Activated CD4-positive, alpha-beta T cell treated with anti-CD3 and anti-CD28 coated beads for 36 hours (primary cell): ENCODE results near the gene CFAP74. TPM values are rescaled to one million over a fixed set of nuclear protein-coding genes. Genes with fewer than 3 reads are reported as not detected.

Experiments
- ATAC-seq: fragments of 200-7000 bp; cut with Tn5 transposase; one replicate; pipeline ENCODE4 v1.10.0; 2021; ENCODE audit warnings: mild to moderate bottlenecking, moderate library complexity
- CTCF ChIA-PET: fragments of 350-600 bp; sonication (Branson Sonifier 250); formaldehyde crosslinking; loops from one replicate; lab custom pipeline; 2021; ENCODE audit warnings: antibody characterized with exemption; lab: Charles Lee
- POLR2A ChIA-PET: fragments of 350-600 bp; sonication (Branson Sonifier 250); formaldehyde crosslinking; loops from one replicate; lab custom pipeline; 2021; ENCODE audit warnings: antibody characterized with exemption, inconsistent platforms; lab: Charles Lee
- DNase-seq: peaks from one replicate; pipeline ENCODE4 v3.0.0-alpha.2; 2020
- H3K27ac Mint-ChIP-seq: one replicate; pipeline ENCODE4 v1.8.0; 2021; ENCODE audit warnings: mixed read lengths
- H3K27me3 Mint-ChIP-seq: one replicate; pipeline ENCODE4 v1.8.0; 2021; ENCODE audit warnings: mixed read lengths
- H3K36me3 Mint-ChIP-seq: one replicate; pipeline ENCODE4 v1.8.0; 2021; ENCODE audit warnings: low read depth, mixed read lengths
- H3K4me1 Mint-ChIP-seq: one replicate; pipeline ENCODE4 v1.8.0; 2021; ENCODE audit warnings: mixed read lengths
- H3K4me3 Mint-ChIP-seq: one replicate; pipeline ENCODE4 v1.8.0; 2021; ENCODE audit warnings: mild to moderate bottlenecking, moderate library complexity, mixed read lengths
- H3K9me3 Mint-ChIP-seq: one replicate; pipeline ENCODE4 v1.8.0; 2021; ENCODE audit warnings: low read depth, mixed read lengths
- intact Hi-C, 2 experiments: fragments of 100-400 bp; cut with DNase I in 1 of 2; cut with micrococcal nuclease in 1 of 2; formaldehyde crosslinking; loops; one replicate each; pipeline versions ENCODE4 v1.14.2 to v1.15.1; 2022 to 2024; cut with DNase I, micrococcal nuclease
- total RNA-seq, 2 experiments: library from RNA; stranded (reverse); gene quantifications; one replicate each; pipeline ENCODE4 v1.2.3, GENCODE V29; 2021

The CFAP74 gene
- total RNA-seq, 2 experiments from 2014 or later: 0.25 TPM; not detected in 1

DNA sequence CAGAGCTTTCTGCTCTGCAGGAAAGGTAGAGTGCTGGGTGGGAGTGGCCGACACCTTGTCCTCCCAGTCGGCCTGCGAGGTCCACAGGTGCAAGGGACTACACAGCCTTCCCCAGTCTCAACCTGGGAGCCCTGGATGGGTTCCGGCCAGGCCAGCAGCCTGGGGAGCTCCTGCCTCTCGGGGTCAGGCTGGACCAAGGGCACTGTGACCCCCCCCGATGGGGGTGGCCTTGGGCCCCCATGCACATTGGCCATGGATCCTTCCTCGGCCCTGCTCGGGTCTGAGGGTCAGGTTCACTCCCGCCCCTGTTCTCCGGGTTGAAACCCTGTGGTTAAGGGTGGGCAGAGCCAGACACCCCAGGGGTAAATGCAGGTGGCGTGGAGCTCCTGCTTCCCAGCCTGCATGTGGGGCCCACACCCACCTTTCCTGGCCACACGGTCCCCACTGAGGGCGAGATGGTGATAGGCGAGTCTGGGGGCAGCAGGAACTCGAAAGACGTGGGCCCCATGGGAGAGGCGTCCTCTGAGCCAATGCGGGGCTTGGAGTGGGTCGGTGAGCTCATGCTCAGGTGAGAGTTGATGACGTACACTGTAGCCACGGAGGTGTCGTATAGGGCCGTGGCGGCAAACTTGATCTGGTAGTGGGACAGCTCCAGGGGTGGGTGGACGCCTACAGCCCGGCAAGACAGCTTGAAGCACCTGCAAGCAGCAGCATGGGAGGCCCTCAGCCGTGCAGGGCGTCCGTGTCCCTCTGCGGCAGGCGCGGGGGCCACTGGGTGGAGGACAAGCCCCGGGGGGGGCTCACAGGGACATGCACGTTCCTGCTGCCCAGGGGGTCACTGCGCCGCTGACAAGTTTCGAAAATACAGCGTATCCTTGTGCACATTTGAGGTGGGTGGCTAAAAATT lies 73.7 kb downstream of the CFAP74 start:
- intact Hi-C loops: no loop called here
- no peak for ATAC-seq
- no peak overlapping the region for H3K27ac Mint-ChIP-seq
- CTCF ChIA-PET: interaction anchor here (0.6 to 0.7 kb wide), 2 partner anchors 71 to 84 kb away, joined by 3 read pairs; no protein-coding TSS in a partner anchor
- H3K27me3 Mint-ChIP-seq: no peaks in the 10 kb centered on the region
- POLR2A ChIA-PET: no interaction called here
- no peak overlapping the region for H3K4me3 Mint-ChIP-seq
- no peak for DNase-seq
- peaks cover 5% of the 10 kb centered on the region for H3K9me3 Mint-ChIP-seq
- no peaks in the 10 kb centered on the region for H3K4me1 Mint-ChIP-seq
- no peaks in the 10 kb centered on the region for H3K36me3 Mint-ChIP-seq

DNA sequence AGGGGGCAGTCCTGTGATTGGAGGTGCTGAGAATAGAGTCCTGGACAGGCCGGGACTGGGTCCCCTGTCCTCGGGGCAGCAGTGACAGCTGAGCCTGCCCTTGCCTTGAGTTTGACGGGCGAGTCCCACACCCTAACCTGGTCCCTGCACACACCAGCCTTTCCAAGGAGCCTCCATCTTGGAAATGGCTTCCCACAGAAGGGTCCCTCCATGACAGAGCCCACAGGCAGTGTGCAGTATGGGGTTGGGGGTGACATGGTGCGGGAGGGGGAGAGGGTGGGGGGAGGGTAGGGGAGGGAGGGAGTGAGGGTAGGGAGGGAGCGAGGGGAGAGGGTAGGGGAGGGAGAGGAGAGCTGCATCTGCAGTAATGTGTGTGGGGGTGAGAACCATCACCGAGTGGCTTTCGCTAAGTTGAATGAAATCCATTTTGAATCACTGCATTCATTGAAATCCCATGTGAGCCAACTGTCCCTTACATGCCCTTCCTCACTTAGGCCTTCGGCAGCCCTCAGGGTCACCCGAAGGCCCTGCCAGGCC lies 74.4 kb downstream of the CFAP74 start:
- Mint-ChIP-seq H3K9me3 (peaks cover 3% of the 10 kb centered on the region), H3K4me1 (no peaks in the 10 kb centered on the region), H3K36me3 (no peaks in the 10 kb centered on the region), H3K27me3 (no peaks in the 10 kb centered on the region), H3K27ac (no peak overlapping the region), H3K4me3 (no peak overlapping the region)
- CTCF ChIA-PET: interaction anchor here (0.7 kb wide), 1 partner anchor 72 kb away, joined by 3 read pairs; no protein-coding TSS in a partner anchor
- ATAC-seq (no peak), DNase-seq (no peak)
- POLR2A ChIA-PET: no interaction called here
- intact Hi-C loops: no loop called here

DNA sequence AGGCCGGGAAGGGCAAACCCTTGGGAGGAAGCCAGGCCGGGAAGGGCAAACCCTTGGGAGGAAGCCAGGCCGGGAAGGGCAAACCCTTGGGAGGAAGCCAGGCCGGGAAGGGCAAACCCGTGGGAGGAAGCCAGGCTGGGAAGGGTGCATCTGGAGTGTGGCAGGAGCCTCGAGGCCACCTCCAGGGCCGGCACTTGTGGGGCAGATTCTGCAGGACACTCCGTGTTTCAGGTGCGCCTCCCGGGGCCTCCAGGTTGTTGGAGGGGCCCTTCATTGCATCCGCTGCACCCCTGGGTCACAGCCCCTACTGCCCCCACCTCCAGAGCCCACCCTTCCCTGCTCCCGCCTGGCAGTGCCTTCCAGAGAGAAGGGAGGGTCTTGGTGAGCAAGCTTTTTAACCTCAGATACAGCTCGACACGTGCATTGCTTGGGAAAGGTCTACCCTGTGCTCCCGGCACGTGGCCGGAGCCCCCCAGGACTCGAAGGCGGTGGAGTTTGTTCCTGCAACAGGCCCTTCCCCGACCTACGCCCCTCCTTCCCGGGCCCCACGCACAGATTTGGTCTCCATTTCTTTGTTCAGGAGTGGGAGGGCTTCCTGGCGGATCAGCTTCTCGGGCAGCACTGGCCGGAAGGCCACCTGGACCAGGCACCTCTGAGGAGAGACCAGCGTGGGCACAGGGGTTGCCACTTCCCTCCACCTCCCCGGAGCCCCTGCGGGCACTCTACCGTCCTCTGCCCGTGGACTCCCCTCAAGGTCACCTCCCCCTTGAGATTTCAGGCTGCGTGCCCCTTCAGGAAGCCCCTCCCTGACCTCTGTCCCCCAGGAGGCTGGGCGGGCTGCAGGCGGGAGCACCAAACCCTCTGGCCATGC lies 75.1 kb downstream of the CFAP74 start:
- Mint-ChIP-seq H3K4me3 (no peak overlapping the region), H3K9me3 (no peaks in the 10 kb centered on the region), H3K4me1 (no peaks in the 10 kb centered on the region), H3K27ac (no peak overlapping the region), H3K36me3 (no peaks in the 10 kb centered on the region), H3K27me3 (no peaks in the 10 kb centered on the region)
- ChIA-PET POLR2A (no interaction called here), CTCF (no interaction called here)
- no peak for ATAC-seq
- intact Hi-C loops: no loop called here
- no peak for DNase-seq

- H3K27ac Mint-ChIP-seq: no peak overlapping the region
- H3K9me3 Mint-ChIP-seq: no peaks in the 10 kb centered on the region
- no peaks in the 10 kb centered on the region for H3K36me3 Mint-ChIP-seq
- intact Hi-C loops: no loop called here
- ATAC-seq (no peak), DNase-seq (no peak)
- POLR2A ChIA-PET: no interaction called here
- H3K4me1 Mint-ChIP-seq: no peaks in the 10 kb centered on the region
- no peaks in the 10 kb centered on the region for H3K27me3 Mint-ChIP-seq
- CTCF ChIA-PET: no interaction called here
- H3K4me3 Mint-ChIP-seq: no peak overlapping the region
Observed at GRCh38 chr1:1927751-1928150, 75.8 kb downstream of the CFAP74 start.

DNA sequence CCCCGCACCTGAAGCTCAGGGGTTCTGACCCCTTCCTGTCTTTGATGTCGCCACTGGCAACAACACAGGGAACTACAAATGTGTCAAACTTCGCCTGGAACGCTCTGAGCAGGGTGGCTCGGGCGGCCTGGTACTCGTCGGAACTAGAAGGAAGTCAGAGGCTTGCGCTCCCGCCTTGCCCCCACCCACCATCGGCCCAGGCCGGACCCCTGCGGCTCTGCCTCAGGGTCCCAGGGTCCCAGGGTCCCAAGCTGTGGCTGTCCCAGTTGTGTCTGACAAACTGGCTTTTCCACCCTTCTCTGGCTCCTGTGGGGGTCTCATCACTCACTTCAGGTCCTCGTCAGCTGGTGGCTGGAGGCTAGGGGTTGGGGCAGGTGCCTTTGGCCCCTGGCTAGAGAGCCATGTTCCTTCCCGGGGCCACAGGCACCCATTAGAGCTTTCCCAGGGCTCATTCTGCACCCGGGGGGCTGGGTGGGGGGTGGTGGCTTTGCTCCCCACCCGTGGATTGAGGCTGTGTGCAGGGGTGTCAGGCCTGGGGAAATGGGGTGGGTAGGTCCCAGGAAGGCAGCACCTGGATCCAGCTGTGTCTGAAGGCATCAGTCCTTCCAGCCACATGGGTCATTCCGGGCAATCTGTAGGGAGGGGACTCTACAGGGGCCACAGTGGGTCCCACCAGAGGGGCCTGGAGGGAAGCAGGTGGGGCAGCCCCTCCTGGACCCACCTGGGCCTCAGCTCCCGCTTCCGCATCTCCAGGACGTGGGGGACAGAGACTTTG lies 76.5 kb downstream of the CFAP74 start:
- H3K27me3 Mint-ChIP-seq: no peaks in the 10 kb centered on the region

DNA sequence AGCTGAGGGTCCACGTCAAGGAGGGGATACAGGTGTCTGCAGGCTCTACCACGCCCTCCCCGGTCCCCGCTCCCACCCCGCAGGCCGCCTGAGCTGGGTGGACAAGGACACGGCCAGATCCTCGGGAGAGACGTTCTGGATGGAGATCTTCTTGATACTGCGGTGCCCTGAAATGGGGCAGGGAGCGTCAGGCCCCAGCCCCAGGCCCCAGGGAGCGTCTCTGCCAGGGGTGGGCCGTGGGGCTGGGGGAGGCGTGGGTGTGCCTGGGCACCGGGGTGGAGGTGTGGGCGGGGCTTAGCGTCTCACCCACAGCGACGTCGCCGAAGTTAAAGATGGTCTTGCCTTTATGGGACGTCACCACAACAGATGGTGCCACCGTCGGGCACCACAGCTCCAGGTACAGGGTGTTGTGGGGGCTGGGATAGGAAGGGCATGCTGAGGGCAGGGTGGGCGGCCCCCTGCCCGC lies 77.2 kb downstream of the CFAP74 start:
- DNase-seq: no peak
- ChIA-PET POLR2A (no interaction called here), CTCF (no interaction called here)
- no peaks in the 10 kb centered on the region for H3K4me1 Mint-ChIP-seq
- H3K9me3 Mint-ChIP-seq: no peaks in the 10 kb centered on the region
- intact Hi-C loops: no loop called here
- no peaks in the 10 kb centered on the region for H3K27me3 Mint-ChIP-seq
- no peak for ATAC-seq
- no peaks in the 10 kb centered on the region for H3K36me3 Mint-ChIP-seq
- no peak overlapping the region for H3K27ac Mint-ChIP-seq
- H3K4me3 Mint-ChIP-seq: no peak overlapping the region

More for the DNA sequence above, 76.5 kb downstream of the CFAP74 start:
- Mint-ChIP-seq H3K4me1 (no peaks in the 10 kb centered on the region), H3K27ac (no peak overlapping the region), H3K4me3 (no peak overlapping the region), H3K36me3 (no peaks in the 10 kb centered on the region), H3K9me3 (no peaks in the 10 kb centered on the region)
- ChIA-PET POLR2A (no interaction called here), CTCF (interaction anchor here (0.6 kb wide), 1 partner anchor 84 kb away, joined by 3 read pairs; no protein-coding TSS in a partner anchor)
- intact Hi-C loops: no loop called here
- no peak for ATAC-seq
- DNase-seq: no peak

DNA sequence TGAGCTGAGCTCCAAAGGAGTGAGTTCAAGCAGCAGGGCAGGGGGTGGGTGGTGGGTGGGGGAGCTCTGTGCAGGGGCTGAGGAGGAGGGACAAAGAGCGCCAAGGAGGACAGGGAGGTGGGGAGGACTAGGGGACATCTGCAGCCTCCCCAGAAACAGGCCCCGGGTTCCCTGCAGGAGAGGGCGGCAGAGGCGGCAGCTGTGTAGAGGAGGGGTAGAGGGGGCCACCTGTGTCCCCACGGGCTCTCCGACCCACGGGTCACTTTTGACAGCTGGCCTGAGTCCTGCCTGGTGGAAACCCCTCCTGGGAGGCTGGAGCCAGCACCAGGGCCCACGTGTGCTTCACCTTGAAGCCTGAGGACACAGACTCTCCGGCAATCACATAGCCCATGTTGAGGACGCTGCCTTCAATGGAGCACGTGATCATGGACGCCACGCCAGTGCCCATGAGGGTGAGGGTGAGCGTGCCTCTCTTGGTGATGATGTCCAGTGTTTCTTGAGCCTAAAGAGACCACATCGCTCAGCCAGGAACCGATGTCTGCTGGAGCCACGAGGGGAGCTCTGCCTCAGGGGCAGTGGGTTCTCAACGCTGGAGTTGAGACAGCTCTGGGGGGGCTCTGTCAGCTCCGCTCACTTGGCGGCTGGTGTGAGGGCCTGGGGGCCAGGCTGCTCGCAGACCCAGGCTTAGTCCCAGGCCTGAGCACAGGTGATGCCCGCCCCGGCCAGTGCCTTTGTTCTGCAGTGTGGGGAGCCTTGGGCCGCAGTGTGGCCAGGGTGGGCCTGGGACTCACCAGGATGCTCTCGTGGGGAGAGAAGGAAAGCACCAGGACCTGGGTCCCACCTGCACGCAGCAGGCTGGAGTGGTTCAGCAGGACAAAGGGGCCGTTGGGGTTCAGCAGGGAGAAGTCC lies 77.9 kb downstream of the CFAP74 start:
- ChIA-PET POLR2A (no interaction called here), CTCF (no interaction called here)
- ATAC-seq: no peak
- Mint-ChIP-seq H3K27me3 (no peaks in the 10 kb centered on the region), H3K36me3 (no peaks in the 10 kb centered on the region), H3K4me1 (no peaks in the 10 kb centered on the region), H3K27ac (no peak overlapping the region), H3K9me3 (no peaks in the 10 kb centered on the region), H3K4me3 (no peak overlapping the region)
- intact Hi-C loops: no loop called here
- DNase-seq: no peak

- intact Hi-C loops: no loop called here
- Mint-ChIP-seq H3K9me3 (no peaks in the 10 kb centered on the region), H3K4me1 (no peaks in the 10 kb centered on the region), H3K27ac (no peak overlapping the region), H3K27me3 (no peaks in the 10 kb centered on the region), H3K36me3 (no peaks in the 10 kb centered on the region), H3K4me3 (no peak overlapping the region)
- DNase-seq (no peak), ATAC-seq (no peak)
- CTCF ChIA-PET: no interaction called here
- POLR2A ChIA-PET: no interaction called here
Observed at GRCh38 chr1:1924849-1925248, 78.7 kb downstream of the CFAP74 start.

DNA sequence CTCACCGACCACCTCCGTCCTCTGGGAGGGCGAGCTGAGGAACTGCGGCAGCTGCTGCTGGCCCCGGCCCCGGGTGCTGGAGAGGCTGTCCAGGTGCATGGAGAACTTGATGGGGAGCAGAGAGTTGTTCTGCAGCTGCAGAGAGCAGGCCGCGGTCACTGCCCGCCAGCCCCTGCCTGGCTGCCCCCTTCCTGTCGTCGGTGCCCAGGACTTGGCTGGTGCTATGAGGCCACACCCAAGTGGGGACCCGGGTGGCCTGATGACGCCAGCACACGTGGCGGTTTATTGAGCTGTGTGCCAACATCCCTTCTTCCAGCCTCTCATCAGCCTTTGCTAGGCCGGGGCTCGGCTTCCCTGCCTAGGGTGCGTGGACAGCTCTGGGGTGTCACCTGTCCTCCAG lies 79.2 kb downstream of the CFAP74 start:
- Mint-ChIP-seq H3K27me3 (no peaks in the 10 kb centered on the region), H3K36me3 (no peaks in the 10 kb centered on the region), H3K27ac (no peak overlapping the region), H3K4me1 (no peaks in the 10 kb centered on the region), H3K4me3 (no peak overlapping the region), H3K9me3 (no peaks in the 10 kb centered on the region)
- ChIA-PET POLR2A (no interaction called here), CTCF (no interaction called here)
- intact Hi-C loops: no loop called here
- no peak for DNase-seq
- no peak for ATAC-seq
